ENCODE data around the gene SNAP23. TPM values are rescaled to one million over a fixed set of nuclear protein-coding genes. Genes with fewer than 3 reads are reported as not detected.

SNAP23 gene
- total RNA-seq, result 81.9 TPM
- long read RNA-seq, transcript SNAP23-201 (8 exons, 2,687 nt), result major isoform, 163 of 223 reads
- long read RNA-seq, partial matches to known transcripts, result 10 of 223 reads
- long read RNA-seq, other reads (novel, unspliced or antisense), result 43 of 223 reads

- intact Hi-C loops (cut with DNase I), result no loop called here
- peak within 1 kb of the TSS; percentile 96 for H3K27ac ChIP-seq
- H3K4me1 ChIP-seq, result peaks cover 67% of the 10 kb centered on the region
- H3K9me3 ChIP-seq, result no peaks in the 10 kb centered on the region
- no peak for TF ChIP-seq CTCF (IDR thresholded peaks at IDR 0.05)
- peak; percentile 97 for ATAC-seq
- peak; percentile 97 for DNase-seq
- H3K36me3 ChIP-seq, result no peaks in the 10 kb centered on the region
- H3K27me3 ChIP-seq, result no peaks in the 10 kb centered on the region
- peak within 1 kb of the TSS; percentile 86 for H3K4me3 ChIP-seq
Observed at GRCh38 chr15:42495361-42496212, at the start of gene SNAP23. Gene SNAP23, plus strand, starts transcription at chr15:42495634. Its CDS starts 16,213 bp downstream, at chr15:42511847.

GRCh38 chr15:42447599-42447998 is 47.8 kb upstream of the SNAP23 start:
- H3K36me3 ChIP-seq, result peaks cover 91% of the 10 kb centered on the region
- no peak for TF ChIP-seq CTCF (IDR thresholded peaks at IDR 0.05)
- H3K27me3 ChIP-seq, result no peaks in the 10 kb centered on the region
- peaks cover 6% of the 10 kb centered on the region for H3K4me1 ChIP-seq
- H3K27ac ChIP-seq, result no peak overlapping the region
- DNase-seq, result no peak
- ATAC-seq, result no peak
- intact Hi-C loops (cut with DNase I), result no loop called here
- H3K4me3 ChIP-seq, result no peak overlapping the region
- H3K9me3 ChIP-seq, result no peaks in the 10 kb centered on the region

GRCh38 chr15:42448281-42448680 is 47.2 kb upstream of the SNAP23 start:
- no peak overlapping the region for H3K4me3 ChIP-seq
- TF ChIP-seq CTCF (IDR thresholded peaks at IDR 0.05), result no peak
- H3K36me3 ChIP-seq, result peaks cover 84% of the 10 kb centered on the region
- peaks cover 6% of the 10 kb centered on the region for H3K4me1 ChIP-seq
- intact Hi-C loops (cut with DNase I), result no loop called here
- ATAC-seq (no peak), DNase-seq (no peak)
- no peak overlapping the region for H3K27ac ChIP-seq
- no peaks in the 10 kb centered on the region for H3K27me3 ChIP-seq
- no peaks in the 10 kb centered on the region for H3K9me3 ChIP-seq

GRCh38 chr15:42449770-42450424 is 45.5 kb upstream of the SNAP23 start:
- H3K9me3 ChIP-seq, result no peaks in the 10 kb centered on the region
- H3K4me3 ChIP-seq, result peak overlapping the region; percentile 12
- intact Hi-C loops (cut with DNase I), result no loop called here
- peaks cover 6% of the 10 kb centered on the region for H3K4me1 ChIP-seq
- H3K27me3 ChIP-seq, result no peaks in the 10 kb centered on the region
- DNase-seq (no peak), ATAC-seq (peak; percentile 82)
- TF ChIP-seq CTCF (IDR thresholded peaks at IDR 0.05), result no peak
- H3K27ac ChIP-seq, result peak overlapping the region; percentile 39
- peaks cover 78% of the 10 kb centered on the region for H3K36me3 ChIP-seq

- Histone ChIP-seq H3K27me3 (no peaks in the 10 kb centered on the region), H3K4me3 (no peak overlapping the region), H3K4me1 (peaks cover 6% of the 10 kb centered on the region), H3K36me3 (peaks cover 73% of the 10 kb centered on the region), H3K9me3 (no peaks in the 10 kb centered on the region), H3K27ac (peak overlapping the region; percentile 39)
- TF ChIP-seq CTCF (IDR thresholded peaks at IDR 0.05), result no peak
- intact Hi-C loops (cut with DNase I), result no loop called here
- peak; percentile 37 for ATAC-seq
- no peak for DNase-seq
Observed at GRCh38 chr15:42450425-42450790, 45.0 kb upstream of the SNAP23 start.

Data from upper lobe of right lung (tissue), 1 donor.